Smooth muscle cell (in vitro differentiated cells): ENCODE results near the gene UBA6. TPM values are rescaled to one million over a fixed set of nuclear protein-coding genes. Genes with fewer than 3 reads are reported as not detected.

Experiments
- DNase-seq: peaks from one replicate; lab custom pipeline; 2025; ENCODE audit not compliant: unreplicated experiment; lab: John Stamatoyannopoulos, UW
- H2AFZ ChIP-seq: fragments of 200-600 bp; sonication (generic); 2 replicates; pipeline ENCODE4 v1.6.0; 2016; ENCODE audit warnings: antibody characterized with exemption, low read depth, mild to moderate bottlenecking
- H3F3A ChIP-seq: fragments of 200-600 bp; sonication (generic); 2 replicates; pipeline ENCODE4 v1.6.0; 2017; ENCODE audit warnings: antibody characterized with exemption, low read depth
- H3K27ac ChIP-seq: fragments of 200-600 bp; sonication (generic); 2 replicates; pipeline ENCODE4 v1.5.1; 2016; ENCODE audit warnings: low read depth, mild to moderate bottlenecking
- H3K27me3 ChIP-seq: fragments of 200-600 bp; sonication (generic); 2 replicates; pipeline ENCODE4 v1.6.1; 2016; ENCODE audit warnings: low read depth, mild to moderate bottlenecking
- H3K36me3 ChIP-seq: fragments of 200-600 bp; sonication (generic); 2 replicates; pipeline ENCODE4 v1.5.1; 2016; ENCODE audit warnings: low read depth
- H3K4me1 ChIP-seq: fragments of 200-600 bp; sonication (generic); 2 replicates; pipeline ENCODE4 v1.5.1; 2016; ENCODE audit warnings: low read depth
- H3K4me2 ChIP-seq: fragments of 200-600 bp; sonication (generic); 2 replicates; pipeline ENCODE4 v1.6.0; 2016; ENCODE audit warnings: mild to moderate bottlenecking
- H3K4me3 ChIP-seq: fragments of 200-600 bp; sonication (generic); 2 replicates; pipeline ENCODE4 v1.5.1; 2016; ENCODE audit warnings: mild to moderate bottlenecking
- H3K79me2 ChIP-seq: fragments of 200-600 bp; sonication (generic); 2 replicates; pipeline ENCODE4 v1.6.0; 2016; ENCODE audit warnings: low read depth, mild to moderate bottlenecking
- H3K9ac ChIP-seq: fragments of 200-600 bp; sonication (generic); 2 replicates; pipeline ENCODE4 v1.6.0; 2016; ENCODE audit warnings: low read depth
- H3K9me3 ChIP-seq: fragments of 200-600 bp; sonication (generic); replicated peaks from 2 replicates; pipeline ENCODE4 v1.5.1; 2016; ENCODE audit warnings: low read depth
- H4K20me1 ChIP-seq: fragments of 200-600 bp; sonication (generic); 2 replicates; pipeline ENCODE4 v1.6.0; 2016; ENCODE audit warnings: low read depth
- CTCF ChIP-seq: fragments of 200-600 bp; sonication (generic); IDR thresholded peaks from 2 replicates; pipeline ENCODE4 v1.5.1; 2017; ENCODE audit warnings: borderline replicate concordance, mild to moderate bottlenecking, antibody characterized with exemption; ENCODE audit not compliant: insufficient read depth, poor library complexity, severe bottlenecking
- WGBS: methylation state at CpG from one replicate; pipeline ENCODE4 v1.1.7; 2016; ENCODE audit warnings: low lambda C conversion rate; 5-methylcytosine and 5-hydroxymethylcytosine counted together
- polyA plus RNA-seq: library from polyadenylated mRNA; unstranded; fragments of >200 nt; fragmentation: Nextera tagmentation; extraction: Ambion mirVana; gene quantifications from 2 replicates; pipeline ENCODE4 v1.2.1, GENCODE V29; 2016
- total RNA-seq: library from RNA; depleted of rRNA; stranded (reverse); fragments of >200 nt; gene quantifications from 2 replicates; pipeline ENCODE4 v1.2.3, GENCODE V29; 2014

Gene UBA6
- total RNA-seq (252 and 271 TPM in 2 replicates), polyA plus RNA-seq (15.7 and 17.0 TPM in 2 replicates)

- Histone ChIP-seq H3K27me3 (no peaks in the 10 kb centered on the region), H3K27ac (peak within 1 kb of the TSS; percentile 83), H3K79me2 (peaks cover 68% of the 10 kb centered on the region), H4K20me1 (peaks cover 15% of the 10 kb centered on the region), H3K9me3 (no peaks in the 10 kb centered on the region), H3F3A (no peaks in the 10 kb centered on the region), H3K4me3 (peak within 1 kb of the TSS; percentile 94), H3K4me1 (peaks cover 25% of the 10 kb centered on the region), H2AFZ (peak within 1 kb of the TSS; percentile 71), H3K9ac (peak within 1 kb of the TSS; percentile 97), H3K36me3 (no peaks in the 10 kb centered on the region), H3K4me2 (peak within 1 kb of the TSS; percentile 97)
- WGBS, result under 1% methylated on average over 41 of the region's 57 CpGs
- peak; percentile 39 for TF ChIP-seq CTCF
- peak; percentile 83 for DNase-seq
These were observed at the start of gene UBA6 for GRCh38 chr4:67700738-67701516. Gene UBA6 (minus strand): TSS chr4:67701155. CDS start chr4:67701119, 36 bp downstream.

- H3F3A ChIP-seq, result no peaks in the 10 kb centered on the region
- no peaks in the 10 kb centered on the region for H3K9me3 ChIP-seq
- H3K79me2 ChIP-seq, result no peaks in the 10 kb centered on the region
- no peak for TF ChIP-seq CTCF
- H3K36me3 ChIP-seq, result no peaks in the 10 kb centered on the region
- no peak for DNase-seq
- H3K4me3 ChIP-seq, result no peak overlapping the region
- H3K27me3 ChIP-seq, result no peaks in the 10 kb centered on the region
- no peaks in the 10 kb centered on the region for H4K20me1 ChIP-seq
- no peak overlapping the region for H2AFZ ChIP-seq
- WGBS, result 84% methylated on average over 4 of the region's 4 CpGs
- peaks cover 6% of the 10 kb centered on the region for H3K4me1 ChIP-seq
- no peak overlapping the region for H3K9ac ChIP-seq
- no peak overlapping the region for H3K27ac ChIP-seq
- H3K4me2 ChIP-seq, result no peak overlapping the region
These were observed 49.7 kb upstream of the UBA6 start for GRCh38 chr4:67750691-67751090.

- Histone ChIP-seq H3K27ac (no peak overlapping the region), H3K4me2 (no peak overlapping the region), H4K20me1 (no peaks in the 10 kb centered on the region), H3F3A (no peaks in the 10 kb centered on the region), H2AFZ (no peak overlapping the region), H3K9ac (no peak overlapping the region), H3K4me1 (peaks cover 6% of the 10 kb centered on the region), H3K9me3 (no peaks in the 10 kb centered on the region), H3K27me3 (no peaks in the 10 kb centered on the region), H3K4me3 (no peak overlapping the region), H3K36me3 (no peaks in the 10 kb centered on the region), H3K79me2 (no peaks in the 10 kb centered on the region)
- 74% methylated on average over 3 of the region's 3 CpGs for WGBS
- TF ChIP-seq CTCF, result no peak
- DNase-seq, result no peak
These were observed 48.3 kb upstream of the UBA6 start for GRCh38 chr4:67749286-67749685.
